ENCODE results near the gene AFM.

AFM gene

GRCh38 chr4:73481358-73481757 lies at the start of gene AFM:
Gene AFM (plus strand): TSS chr4:73481745. CDS start chr4:73481776, 31 bp downstream.
- DNase-seq (ENCODE audit: low read depth, low spot score): no peak

GRCh38 chr4:73431813-73432168 lies 49.8 kb upstream of the AFM start:
- no peak for DNase-seq (ENCODE audit: low read depth, low spot score)

- DNase-seq (ENCODE audit: low read depth, low spot score): no peak
Measured at GRCh38 chr4:73432169-73433000, 49.2 kb upstream of the AFM start.

GRCh38 chr4:73433140-73433539 lies 48.4 kb upstream of the AFM start:
- no peak for DNase-seq (ENCODE audit: low read depth, low spot score)

GRCh38 chr4:73434311-73434710 lies 47.2 kb upstream of the AFM start:
- DNase-seq (ENCODE audit: low read depth, low spot score): no peak

- no peak for DNase-seq (ENCODE audit: low read depth, low spot score)
Measured at GRCh38 chr4:73435984-73436383, 45.6 kb upstream of the AFM start, which contains the start of gene AFP. Gene AFP (plus strand): TSS chr4:73436221. CDS start chr4:73436263, 42 bp downstream.

GRCh38 chr4:73436674-73437557 lies 44.6 kb upstream of the AFM start:
- DNase-seq (ENCODE audit: low read depth, low spot score): no peak

GRCh38 chr4:73437558-73437956 lies 44.0 kb upstream of the AFM start:
- no peak for DNase-seq (ENCODE audit: low read depth, low spot score)

GRCh38 chr4:73438048-73438447 lies 43.5 kb upstream of the AFM start:
- no peak for DNase-seq (ENCODE audit: low read depth, low spot score)

- no peak for DNase-seq (ENCODE audit: low read depth, low spot score)
Measured at GRCh38 chr4:73438582-73439215, 42.8 kb upstream of the AFM start.

- DNase-seq (ENCODE audit: low read depth, low spot score): no peak
Measured at GRCh38 chr4:73439445-73439844, 42.1 kb upstream of the AFM start.

- DNase-seq (ENCODE audit: low read depth, low spot score): no peak
Measured at GRCh38 chr4:73439991-73440390, 41.6 kb upstream of the AFM start.

- no peak for DNase-seq (ENCODE audit: low read depth, low spot score)
Measured at GRCh38 chr4:73440653-73441052, 40.9 kb upstream of the AFM start.

GRCh38 chr4:73442275-73442674 lies 39.3 kb upstream of the AFM start:
- no peak for DNase-seq (ENCODE audit: low read depth, low spot score)

GRCh38 chr4:73443224-73443623 lies 38.3 kb upstream of the AFM start:
- DNase-seq (ENCODE audit: low read depth, low spot score): no peak

- no peak for DNase-seq (ENCODE audit: low read depth, low spot score)
Measured at GRCh38 chr4:73445383-73446335, 35.9 kb upstream of the AFM start.

GRCh38 chr4:73446336-73446938 lies 35.1 kb upstream of the AFM start:
- peak; percentile 46 for DNase-seq (ENCODE audit: low read depth, low spot score)

- DNase-seq (ENCODE audit: low read depth, low spot score): no peak
Measured at GRCh38 chr4:73447671-73448070, 33.9 kb upstream of the AFM start.

GRCh38 chr4:73448448-73449203 lies 32.9 kb upstream of the AFM start:
- DNase-seq (ENCODE audit: low read depth, low spot score): no peak

All from astrocyte of the hippocampus (primary cell).